Measurements from ENCODE around the gene ACTL8. TPM values are rescaled to one million over a fixed set of nuclear protein-coding genes. Genes with fewer than 3 reads are reported as not detected.

The ACTL8 gene
- total RNA-seq, 1 experiment from 2014 or later = 0.69 TPM

GRCh38 chr1:17860812-17861211, 105.7 kb downstream of the ACTL8 start:
- BruUV-seq (replicated peaks) = no TSS peak
- Histone ChIP-seq H3K79me2 (ENCODE audit: insufficient read depth, low read length) (no peaks in the 10 kb centered on the region), H3K27me3 (ENCODE audit: insufficient read depth, low read length) (no peaks in the 10 kb centered on the region), H3K4me2 (ENCODE audit: low read length) (no peak overlapping the region), H3K9me2 (ENCODE audit: insufficient read depth) (no peaks in the 10 kb centered on the region), H4K20me1 (ENCODE audit: insufficient read depth) (no peaks in the 10 kb centered on the region), H3K27ac (ENCODE audit: low read depth, low read length) (no peak overlapping the region), H3K9me3 (ENCODE audit: control insufficient read depth in 1 of 2, insufficient read depth in 1 of 2, low read depth in 1 of 2, low read length in 2 of 2) (no peaks in the 10 kb centered on the region), H3K9ac (ENCODE audit: low read length) (no peak overlapping the region), H3K4me1 (ENCODE audit: control insufficient read depth in 1 of 2, insufficient read depth in 2 of 2, low read length in 2 of 2) (no peaks in the 10 kb centered on the region), H2AFZ (ENCODE audit: low read depth, low read length, poor library complexity, severe bottlenecking) (no peak overlapping the region), H3K36me3 (ENCODE audit: control insufficient read depth in 1 of 2, insufficient read depth in 2 of 2, low read length in 2 of 2) (no peaks in the 10 kb centered on the region), H3K4me3 (replicated peaks in 1 of 2; ENCODE audit: low read depth in 1 of 2, low read length in 2 of 2) (no peak overlapping the region)
- POLR2A ChIA-PET = no interaction called here
- no peak for TF ChIP-seq ELF1 (IDR thresholded peaks at IDR 0.05; ENCODE audit: borderline replicate concordance, low read depth)
- TF ChIP-seq ATF3 (IDR thresholded peaks at IDR 0.05) = no peak
- no peak for TF ChIP-seq ZFX (IDR thresholded peaks at IDR 0.05)
- TF ChIP-seq, protein P1, sequence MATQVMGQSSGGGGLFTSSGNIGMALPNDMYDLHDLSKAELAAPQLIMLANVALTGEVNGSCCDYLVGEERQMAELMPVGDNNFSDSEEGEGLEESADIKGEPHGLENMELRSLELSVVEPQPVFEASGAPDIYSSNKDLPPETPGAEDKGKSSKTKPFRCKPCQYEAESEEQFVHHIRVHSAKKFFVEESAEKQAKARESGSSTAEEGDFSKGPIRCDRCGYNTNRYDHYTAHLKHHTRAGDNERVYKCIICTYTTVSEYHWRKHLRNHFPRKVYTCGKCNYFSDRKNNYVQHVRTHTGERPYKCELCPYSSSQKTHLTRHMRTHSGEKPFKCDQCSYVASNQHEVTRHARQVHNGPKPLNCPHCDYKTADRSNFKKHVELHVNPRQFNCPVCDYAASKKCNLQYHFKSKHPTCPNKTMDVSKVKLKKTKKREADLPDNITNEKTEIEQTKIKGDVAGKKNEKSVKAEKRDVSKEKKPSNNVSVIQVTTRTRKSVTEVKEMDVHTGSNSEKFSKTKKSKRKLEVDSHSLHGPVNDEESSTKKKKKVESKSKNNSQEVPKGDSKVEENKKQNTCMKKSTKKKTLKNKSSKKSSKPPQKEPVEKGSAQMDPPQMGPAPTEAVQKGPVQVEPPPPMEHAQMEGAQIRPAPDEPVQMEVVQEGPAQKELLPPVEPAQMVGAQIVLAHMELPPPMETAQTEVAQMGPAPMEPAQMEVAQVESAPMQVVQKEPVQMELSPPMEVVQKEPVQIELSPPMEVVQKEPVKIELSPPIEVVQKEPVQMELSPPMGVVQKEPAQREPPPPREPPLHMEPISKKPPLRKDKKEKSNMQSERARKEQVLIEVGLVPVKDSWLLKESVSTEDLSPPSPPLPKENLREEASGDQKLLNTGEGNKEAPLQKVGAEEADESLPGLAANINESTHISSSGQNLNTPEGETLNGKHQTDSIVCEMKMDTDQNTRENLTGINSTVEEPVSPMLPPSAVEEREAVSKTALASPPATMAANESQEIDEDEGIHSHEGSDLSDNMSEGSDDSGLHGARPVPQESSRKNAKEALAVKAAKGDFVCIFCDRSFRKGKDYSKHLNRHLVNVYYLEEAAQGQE (IDR thresholded peaks at IDR 0.05; ENCODE audit: low read depth) = no peak
- TF ChIP-seq, protein P2, sequence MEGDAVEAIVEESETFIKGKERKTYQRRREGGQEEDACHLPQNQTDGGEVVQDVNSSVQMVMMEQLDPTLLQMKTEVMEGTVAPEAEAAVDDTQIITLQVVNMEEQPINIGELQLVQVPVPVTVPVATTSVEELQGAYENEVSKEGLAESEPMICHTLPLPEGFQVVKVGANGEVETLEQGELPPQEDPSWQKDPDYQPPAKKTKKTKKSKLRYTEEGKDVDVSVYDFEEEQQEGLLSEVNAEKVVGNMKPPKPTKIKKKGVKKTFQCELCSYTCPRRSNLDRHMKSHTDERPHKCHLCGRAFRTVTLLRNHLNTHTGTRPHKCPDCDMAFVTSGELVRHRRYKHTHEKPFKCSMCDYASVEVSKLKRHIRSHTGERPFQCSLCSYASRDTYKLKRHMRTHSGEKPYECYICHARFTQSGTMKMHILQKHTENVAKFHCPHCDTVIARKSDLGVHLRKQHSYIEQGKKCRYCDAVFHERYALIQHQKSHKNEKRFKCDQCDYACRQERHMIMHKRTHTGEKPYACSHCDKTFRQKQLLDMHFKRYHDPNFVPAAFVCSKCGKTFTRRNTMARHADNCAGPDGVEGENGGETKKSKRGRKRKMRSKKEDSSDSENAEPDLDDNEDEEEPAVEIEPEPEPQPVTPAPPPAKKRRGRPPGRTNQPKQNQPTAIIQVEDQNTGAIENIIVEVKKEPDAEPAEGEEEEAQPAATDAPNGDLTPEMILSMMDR (IDR thresholded peaks at IDR 0.05 in 2 of 3, conservative IDR thresholded peaks at IDR 0.05 in 1 of 3; ENCODE audit: borderline replicate concordance in 1 of 3, insufficient read depth in 1 of 3, low read depth in 2 of 3, low read length in 2 of 3) = no peak
- TF ChIP-seq JUND (IDR thresholded peaks at IDR 0.05) = no peak
- CTCF ChIA-PET = no interaction called here
- ATAC-seq (no peak), DNase-seq (ENCODE audit: low read depth, low spot score) (no peak)
- intact Hi-C loops (cut with micrococcal nuclease) = no loop called here
- RAD21 ChIA-PET (ENCODE audit: low non-redundant PET in 1 of 2, low total read pairs in 2 of 2, uncharacterized antibody in 2 of 2, unreplicated experiment in 2 of 2) = no interaction called here
